Stimulated activated CD4-positive, alpha-beta T cell treated with anti-CD3 and anti-CD28 coated beads, Interleukin-12 subunit alpha, Interleukin-12 subunit beta, amount 100 ng/mL, for 4 hours (primary cell): Measurements from ENCODE around the gene PTPRN2.

ENCODE experiments used
- DNase-seq: peaks from one replicate; pipeline ENCODE4 v3.0.0-alpha.2; 2020

PTPRN2 gene

DNA sequence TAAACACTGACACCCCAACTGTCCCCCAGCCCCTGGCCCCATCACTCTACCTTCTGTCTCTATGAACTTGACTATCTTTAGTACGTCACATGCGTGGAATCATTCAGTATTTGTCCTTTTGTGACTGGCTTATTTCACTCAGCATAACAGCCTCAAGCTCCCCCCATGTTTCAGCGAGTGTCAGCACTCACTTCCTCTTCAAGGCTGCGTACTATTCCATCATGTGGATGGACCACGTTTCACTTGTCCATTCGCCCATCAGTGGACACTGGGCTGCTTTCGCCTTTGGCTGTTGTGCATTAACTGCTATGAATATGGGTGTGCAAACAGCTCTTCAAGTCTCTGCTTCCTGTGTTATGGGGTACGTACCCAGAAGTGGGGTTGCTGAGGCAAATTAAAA lies 100.7 kb downstream of the PTPRN2 start:
- DNase-seq = no peak

DNA sequence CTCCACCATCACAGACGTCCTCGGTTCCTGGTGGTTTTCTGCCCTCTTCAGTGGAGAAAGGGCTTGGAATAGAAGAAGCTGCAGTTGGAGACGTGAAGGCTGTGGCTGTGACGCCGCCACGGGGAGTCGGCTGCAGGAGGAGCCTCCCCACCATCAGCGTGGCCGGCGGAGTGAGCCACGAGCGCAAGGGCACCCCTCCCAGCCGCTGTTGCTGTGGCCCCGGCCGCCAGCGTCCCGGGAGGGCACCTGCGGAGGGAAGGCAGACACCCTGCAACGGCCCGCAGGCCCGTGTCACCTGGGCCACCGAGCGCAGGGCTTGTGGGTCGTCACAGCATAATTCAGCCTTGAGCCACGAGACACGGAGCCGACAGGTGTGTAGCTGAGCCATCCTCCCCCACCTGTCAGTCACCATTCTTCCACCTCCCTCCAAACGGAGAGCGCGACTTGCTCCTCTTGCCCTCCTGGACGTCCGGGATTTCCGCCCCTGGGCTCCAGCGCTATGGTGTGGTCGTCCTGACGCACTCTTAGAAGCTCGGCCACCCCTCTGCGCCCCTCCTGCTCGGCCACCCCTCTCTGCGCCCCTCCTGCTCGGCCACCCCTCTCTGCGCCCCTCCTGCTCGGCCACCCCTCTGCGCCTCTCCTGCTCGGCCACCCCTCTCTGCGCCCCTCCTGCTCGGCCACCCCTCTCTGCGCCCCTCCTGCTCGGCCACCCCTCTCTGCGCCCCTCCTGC lies 102.7 kb downstream of the PTPRN2 start:
- DNase-seq = no peak

DNA sequence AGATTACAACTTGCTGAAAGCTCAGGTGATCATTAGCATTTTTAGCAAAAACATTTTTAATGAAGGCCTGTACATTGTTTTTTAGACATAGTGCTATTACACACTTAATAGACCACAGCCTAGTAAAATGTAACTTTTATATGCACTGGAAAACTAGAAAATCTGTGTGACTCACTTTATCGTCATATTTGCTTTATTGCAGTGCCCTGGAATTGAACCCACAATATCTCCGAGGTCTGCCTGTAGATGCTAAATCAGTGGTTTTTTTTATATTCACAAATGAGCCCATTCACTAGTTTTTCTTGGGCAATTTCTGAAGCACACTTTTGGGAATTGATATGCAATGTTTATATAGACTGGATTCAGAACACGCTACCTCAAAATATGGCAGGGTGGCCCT lies 105.1 kb downstream of the PTPRN2 start:
- no peak for DNase-seq

DNA sequence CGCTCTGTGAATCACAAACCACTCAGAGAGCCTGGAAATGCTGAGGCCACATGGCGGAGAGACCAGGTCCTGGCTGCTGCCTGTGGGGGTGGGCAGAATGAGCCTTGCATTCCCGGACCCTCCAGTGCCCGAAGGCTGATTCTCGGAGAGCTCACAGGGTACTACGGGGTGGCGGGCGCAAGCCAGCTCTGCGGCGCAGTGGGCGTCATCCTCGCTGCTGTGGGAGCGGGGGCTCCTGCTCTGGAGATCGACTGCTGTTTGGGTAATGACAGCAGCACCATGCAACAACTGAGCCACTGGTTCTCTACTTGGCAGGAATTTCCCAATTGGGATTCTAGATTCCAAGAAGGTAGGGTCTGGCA lies 108.0 kb downstream of the PTPRN2 start:
- no peak for DNase-seq

DNA sequence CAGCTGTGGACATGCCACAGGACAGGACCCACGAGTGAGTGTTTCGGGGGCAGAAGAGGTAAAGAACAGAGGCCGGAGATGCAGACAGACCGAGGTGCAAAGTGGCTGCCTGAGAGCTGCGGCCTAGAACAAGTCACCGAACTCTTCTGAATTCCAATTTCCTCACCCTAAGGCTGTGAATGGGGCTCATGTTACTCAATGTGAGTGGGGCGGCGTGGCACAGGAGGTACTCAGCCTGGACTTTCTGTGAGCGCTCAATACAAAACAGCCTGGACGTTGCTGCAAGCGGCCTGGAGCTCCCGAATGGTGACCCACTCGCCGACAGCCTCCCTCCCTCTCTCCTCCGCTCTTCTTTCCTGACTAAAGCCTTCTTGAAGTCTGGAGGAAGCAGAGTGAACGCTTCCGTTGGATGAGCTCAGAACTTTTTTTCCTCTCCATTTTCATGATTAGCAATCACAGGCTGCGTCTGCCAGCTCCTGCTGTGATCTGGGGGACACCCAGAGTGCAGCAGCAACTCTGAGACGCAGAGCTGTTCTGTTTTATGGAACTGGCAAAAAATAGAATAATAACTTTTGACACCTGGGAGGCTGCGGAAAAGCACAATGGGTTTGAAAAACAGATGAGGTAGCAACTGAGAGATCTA lies 108.5 kb downstream of the PTPRN2 start:
- no peak for DNase-seq

DNA sequence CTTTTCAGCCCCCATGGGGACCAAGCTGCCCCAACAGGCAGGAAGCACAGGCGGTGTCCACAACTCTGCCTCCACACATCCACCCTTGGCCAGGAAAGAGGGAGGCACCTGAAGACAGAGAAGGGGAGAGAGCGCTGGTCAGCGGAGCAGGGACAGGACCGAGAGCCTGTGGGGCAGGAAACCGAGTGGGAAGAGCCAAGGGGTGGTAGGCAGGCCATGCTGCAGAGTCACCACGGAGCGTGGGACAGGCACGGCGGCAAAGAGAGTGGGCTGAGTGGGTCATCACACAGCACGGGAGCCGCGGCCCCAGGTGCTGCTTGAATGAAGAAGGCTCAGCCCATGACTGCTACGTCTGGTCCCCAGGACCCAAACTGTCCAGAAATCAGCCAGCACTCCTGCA lies 109.8 kb downstream of the PTPRN2 start:
- DNase-seq = no peak

DNA sequence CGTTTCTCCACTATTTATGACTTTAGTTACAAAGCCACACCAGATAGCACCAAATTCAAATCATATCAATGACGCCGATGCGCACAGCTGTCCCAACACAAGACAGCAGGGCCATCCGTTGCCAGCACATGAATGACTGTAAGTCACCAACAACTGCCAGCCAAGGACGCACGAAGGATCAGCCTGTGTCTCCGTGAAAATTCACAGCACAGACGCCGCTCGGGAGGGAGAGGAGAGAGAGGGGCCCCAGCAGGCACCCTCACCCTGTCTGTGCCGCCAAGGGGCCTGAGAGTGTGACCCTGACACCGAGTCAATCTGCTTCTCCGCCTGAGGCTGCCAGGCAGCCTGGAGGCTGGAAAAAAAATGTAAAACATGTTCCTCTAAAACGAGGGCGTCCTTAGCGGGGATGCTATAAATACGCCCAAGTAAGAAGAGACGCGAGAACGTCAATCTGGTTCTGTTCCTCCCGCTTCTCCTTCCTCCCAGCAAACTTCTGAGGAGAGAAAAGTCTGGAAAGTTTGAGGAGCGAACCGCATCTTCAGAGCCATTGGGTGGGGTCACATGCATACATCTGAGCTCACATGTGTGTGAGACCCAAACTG lies 111.2 kb downstream of the PTPRN2 start:
- no peak for DNase-seq

DNA sequence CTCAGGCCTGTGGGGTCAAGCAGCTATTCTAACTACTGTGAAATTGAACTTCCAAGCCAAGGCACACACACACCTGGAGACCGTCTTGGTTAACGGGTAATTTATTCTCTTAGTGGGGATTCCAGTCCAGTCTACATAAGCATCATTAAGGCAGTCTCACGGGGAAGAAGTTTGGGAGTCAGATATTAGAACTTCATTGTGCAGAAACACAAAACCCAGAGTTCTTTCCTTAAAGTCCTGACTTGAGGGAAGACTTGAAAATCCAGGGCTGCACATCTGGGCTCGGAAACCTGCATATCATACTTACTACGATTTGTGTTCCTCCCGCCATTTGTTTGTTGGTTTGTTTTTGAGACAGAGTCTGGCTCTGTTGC lies 112.0 kb downstream of the PTPRN2 start:
- no peak for DNase-seq

DNA sequence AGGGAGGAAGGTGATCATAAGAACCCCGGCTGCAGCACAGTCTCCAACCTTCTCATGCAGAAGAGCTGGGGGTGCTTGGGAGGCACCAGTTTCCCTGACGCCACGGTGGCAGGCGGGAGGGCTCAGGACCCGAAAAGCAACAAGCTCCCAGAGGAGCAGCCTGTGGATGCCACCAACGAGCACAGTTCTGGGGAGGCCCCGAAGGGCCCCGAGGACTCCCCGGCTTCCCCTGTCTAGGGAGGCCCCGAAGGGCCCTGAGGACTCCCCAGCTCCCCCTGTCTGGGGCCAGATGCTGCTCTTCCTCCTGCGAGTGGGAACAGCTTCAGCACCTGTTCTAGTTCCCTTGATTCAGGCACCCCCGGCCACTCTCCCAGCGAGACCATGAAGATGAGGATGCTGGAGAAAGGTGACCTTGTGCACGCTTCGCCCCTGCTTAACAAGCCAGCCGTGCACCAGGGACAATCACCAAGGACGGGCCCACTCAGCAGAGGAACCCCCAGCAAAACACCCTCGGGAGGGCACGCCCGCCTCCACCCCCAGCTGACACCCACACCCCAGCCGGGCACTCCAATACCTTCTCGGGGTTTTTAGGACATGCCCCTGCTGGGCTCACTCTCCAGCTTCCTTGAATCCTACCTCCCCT lies 112.5 kb downstream of the PTPRN2 start:
- DNase-seq = no peak

DNA sequence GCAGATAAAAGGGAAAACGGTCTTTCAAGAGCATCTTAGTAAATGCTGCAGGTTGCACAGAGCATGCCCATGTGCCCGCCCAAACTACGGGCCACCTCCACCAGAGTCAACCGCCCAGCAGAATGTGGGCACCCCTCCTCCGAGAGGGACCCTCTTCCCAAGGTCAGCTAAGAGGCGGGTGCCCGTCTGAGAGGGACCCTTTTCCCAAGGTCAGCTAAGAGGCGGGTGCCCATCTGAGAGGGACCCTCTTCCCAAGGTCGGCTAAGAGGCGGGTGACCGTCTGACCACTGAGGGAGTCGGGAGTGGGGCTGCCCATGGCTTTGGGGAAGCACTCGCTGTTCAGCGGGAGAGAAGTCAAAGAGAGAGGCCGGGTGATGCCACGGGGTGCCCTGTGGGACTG lies 113.1 kb downstream of the PTPRN2 start:
- DNase-seq = no peak

DNA sequence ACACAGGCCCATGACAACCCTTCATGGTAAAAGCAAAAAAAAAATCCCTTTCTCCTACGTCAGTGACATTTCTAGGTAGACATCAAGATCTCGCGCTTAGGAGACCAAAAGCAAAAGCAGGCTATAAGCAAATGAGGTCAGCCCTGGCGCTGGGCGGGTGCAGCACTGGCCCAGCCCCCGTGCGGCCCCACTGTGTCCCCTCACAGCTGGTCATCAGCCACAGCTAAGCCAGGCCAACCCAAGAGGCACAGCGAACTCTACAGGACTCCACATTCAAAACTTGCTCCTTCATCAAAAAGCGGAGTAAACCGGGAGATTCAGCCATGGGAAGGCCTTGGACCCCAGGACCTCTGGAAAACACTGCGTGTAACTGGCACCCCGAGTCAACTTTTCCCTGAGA lies 113.7 kb downstream of the PTPRN2 start:
- DNase-seq = no peak

DNA sequence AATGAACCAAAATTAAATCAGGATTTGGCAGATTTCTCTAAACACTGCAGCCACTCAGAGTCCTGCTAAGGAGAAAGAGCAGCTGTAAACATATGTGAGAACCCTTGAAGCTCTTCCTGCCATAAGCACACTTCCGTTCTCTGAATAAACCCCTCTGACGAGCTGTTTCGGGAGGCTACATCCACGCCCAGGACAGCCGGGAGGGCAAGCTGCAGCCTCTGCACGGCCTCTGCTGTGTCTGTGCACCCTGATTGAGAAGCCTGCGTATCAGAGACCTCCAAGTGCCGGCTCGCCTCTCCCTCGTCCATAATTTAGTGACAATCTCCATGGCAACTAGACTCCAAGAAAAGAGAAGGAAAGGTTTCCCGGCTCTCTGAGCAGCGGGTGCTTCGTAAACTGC lies 114.4 kb downstream of the PTPRN2 start:
- no peak for DNase-seq

DNA sequence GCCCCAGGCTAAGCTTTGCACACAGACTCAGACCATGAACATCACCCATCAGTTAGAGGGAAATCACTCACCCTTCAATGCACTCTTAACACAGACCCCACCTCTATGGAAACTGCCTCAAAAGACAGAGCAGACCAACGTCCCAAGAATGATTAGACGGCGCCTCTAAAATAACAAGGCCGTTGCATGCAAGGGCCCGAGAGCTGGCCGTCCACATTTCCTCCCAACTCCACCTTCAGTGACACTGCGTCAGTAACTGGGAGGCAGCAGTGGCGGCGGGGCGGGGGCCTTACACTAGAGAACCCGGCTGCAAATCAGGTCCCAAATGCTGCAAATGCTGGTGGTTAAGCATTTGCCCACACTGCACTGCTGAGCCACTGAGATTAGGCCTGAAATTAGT lies 115.0 kb downstream of the PTPRN2 start:
- DNase-seq = no peak

DNA sequence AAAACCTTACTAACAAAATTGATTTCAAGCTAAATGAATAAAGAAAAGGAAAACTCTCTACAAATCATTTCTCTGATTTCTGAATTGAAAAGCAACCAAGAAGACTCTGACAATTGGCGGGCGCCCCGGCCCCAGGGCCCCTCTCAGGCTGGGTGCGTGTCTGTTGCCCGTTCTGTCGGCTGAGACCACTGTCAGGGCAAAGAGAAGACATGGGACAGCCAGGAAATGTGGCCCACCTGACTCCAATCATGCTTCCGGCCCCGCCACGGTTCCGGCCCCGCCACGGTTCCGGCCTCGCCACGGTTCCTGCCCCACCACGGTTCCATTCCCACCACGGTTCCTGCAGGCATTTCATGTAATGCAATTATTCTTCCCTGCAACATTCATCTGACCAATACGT lies 115.9 kb downstream of the PTPRN2 start:
- no peak for DNase-seq

DNA sequence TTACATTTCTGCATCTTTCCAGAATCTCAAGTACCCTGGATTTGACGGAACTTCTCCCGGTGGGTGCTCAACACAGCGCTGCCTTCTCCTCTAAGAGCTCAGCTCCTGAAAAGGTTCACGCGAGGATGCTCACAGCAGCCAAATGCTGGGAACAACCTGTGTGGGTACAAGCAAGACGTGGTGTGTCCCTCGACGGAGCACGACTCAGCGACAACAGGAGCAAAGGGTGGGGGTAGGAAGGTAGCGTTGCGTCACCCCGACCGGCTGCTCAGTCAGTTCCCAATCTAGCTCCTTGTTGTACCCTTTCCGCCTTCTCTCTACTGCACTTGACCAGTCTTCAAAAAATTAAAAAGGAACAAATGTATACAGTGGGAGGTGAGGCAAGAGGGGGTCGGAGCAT lies 117.3 kb downstream of the PTPRN2 start:
- DNase-seq = no peak

DNA sequence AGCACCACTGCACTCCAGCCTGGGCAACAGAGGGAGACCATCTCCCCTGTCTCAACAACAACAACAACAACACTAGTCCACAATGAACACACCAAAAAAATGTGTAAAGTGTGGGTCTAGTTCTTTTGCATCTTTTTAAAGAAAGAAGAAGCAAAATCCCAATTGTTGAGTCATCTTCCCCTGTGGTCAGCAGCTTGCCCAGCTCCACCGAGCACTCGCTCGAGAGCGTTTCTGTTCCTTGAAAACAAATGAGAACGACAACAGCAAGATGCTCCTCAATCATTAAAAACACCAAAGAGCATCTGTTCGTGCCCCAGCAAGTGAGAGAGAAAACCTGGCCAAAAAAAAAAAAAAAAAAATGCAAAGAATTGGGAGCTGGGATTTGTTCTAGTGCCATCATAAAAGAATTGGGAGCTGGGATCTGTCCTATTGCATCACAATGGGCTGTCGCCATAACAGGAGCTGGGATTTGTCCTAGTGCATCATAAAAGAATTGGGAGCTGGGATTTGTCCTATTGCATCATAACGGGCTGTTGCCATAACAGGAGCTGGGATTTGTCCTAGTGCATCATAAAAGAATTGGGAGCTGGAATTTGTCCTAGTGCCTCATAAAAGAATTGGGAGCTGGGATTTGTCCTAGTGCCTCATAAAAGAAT lies 118.1 kb downstream of the PTPRN2 start:
- DNase-seq = no peak

DNA sequence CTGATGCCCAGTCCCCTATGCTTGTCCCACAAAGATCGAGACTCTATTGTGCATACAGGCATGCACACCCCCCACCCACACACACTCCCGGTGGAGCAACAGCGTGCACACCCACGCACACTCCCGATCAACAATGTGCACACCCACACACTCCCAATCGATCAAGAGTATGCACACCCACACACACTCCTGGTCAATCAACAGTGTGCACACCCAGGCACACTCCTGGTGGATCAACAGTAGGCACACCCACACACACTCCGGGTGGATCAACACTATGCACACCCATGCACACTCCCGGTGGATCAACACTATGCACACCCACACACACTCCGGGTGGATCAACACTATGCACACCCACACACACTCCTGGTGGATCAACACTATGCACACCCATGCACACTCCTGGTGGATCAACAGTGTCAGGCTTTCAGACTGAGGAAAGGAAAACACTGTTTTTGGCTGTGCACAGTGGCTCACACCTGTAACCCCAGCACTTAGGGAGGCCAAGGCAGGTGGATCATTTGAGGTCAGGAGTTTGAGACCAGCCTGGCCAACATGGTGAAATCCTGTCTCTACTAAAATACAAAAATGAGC lies 118.8 kb downstream of the PTPRN2 start:
- DNase-seq = no peak

DNA sequence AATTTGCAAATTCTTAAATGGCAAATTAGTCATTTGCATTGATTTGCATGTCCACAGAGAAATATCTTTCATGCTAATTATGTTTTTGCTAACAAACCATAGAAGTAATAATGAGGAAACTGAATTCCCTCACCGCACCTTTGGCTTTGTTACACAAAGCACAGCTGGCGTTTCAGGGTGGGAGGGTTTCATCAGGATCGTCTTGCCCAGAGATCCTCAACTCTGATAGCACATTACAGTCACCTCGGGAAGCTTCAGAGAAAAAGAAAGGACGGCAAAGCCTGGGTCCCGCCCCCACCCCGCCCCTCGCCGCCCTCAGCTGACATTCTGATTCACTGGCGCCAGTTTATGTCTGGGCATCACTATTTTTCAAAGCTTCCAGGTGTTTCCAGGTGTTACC lies 119.4 kb downstream of the PTPRN2 start:
- DNase-seq = no peak

DNA sequence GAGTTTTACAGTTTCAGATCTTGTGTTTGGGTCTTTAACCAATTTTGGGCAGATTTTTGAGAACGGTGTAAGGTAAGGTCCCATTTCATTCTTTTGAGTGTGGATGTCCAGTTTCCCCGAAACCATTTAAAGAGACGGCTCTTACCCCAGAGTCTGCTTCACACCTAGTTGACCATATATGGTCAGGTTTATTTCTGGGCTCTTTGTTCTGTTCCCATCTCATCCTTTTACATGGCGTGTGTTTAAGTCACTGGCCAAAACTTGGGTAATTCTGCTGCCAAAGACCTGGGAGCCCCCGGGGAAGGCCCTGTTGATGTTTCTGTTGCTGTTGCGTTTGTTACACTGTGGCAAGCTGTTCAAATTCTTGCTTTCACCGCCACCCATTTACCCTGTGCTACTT lies 120.1 kb downstream of the PTPRN2 start:
- DNase-seq = no peak

DNA sequence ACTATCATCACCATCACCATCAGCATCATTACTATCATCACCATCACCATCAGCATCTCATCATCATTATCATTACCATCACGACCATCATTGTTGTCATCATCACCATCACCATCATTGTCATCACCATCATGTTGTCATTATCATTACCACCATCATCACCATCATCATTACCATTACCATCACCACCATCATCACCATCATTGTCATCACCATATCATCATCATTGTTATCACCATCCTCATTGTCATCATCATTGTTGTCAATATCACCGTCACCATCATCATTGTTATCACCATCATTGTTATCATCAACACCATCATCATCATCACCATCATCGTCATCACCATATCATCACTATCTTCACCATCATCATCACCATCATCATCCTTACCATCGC lies 124.3 kb downstream of the PTPRN2 start:
- no peak for DNase-seq

DNA sequence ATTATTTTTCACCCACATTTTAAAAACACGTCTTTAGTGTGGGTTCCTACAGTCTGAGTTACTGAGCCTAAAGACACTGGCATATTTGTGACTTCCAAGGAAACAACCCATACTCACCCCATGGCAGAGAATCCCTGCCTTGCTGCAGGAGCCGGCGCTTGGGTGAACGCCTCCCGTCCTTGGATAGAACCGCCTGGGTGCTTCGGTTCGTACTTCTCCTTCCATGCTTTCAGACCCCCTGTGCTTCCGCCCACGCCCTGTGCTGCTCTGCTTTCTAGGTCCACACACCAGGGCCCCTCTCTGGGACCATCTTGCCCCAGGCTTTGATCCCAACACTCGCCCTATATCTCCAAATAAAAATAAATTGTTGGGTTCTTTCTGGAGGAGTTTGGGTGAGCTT lies 125.8 kb downstream of the PTPRN2 start:
- no peak for DNase-seq

DNA sequence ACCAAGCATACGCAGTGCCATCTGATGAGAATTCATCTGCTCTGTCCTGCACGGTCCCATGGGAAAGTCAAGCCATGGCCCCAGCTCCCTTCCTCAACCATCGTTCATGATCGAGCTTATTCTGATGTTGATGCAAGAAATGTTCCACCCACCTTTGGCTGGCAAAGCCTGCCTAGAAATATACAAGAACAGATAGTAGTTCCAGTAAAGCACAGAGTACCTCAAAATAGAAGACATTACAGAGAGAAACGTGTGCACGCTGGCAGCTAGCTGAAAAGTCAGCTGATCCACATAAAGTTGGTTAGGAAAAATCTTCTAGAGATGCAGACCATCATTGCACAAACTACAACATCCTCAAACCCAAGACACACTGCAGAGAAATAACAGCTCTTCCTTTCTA lies 127.0 kb downstream of the PTPRN2 start:
- DNase-seq = no peak

DNA sequence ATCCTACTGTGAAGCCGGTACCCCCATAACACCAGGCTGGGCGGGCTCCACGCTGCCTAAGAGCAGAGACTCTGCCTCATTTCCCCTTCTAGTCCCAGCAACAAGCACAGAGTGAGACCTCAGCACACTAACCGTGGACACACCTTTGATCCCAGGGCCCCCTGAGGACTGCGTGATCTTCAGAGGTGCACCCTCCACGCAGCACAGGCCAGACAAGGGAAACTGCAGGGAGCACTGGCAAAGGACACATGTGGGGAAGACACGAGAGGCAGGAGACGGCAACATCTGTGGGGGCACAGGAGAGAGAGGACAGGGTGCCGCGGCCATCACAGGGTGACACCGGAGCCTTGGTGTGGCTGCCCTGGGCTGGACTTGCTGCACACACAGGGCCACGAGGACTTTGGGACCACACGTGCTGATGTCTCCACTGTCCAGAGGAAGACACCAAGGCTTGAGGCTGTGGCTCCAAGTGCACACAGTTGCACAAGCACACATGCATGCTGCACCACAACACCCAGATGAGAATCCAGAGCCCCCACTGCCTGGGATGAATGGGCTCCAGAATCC lies 128.8 kb downstream of the PTPRN2 start:
- DNase-seq = no peak
